ENCODE data around the gene PRDM7.

DNA sequence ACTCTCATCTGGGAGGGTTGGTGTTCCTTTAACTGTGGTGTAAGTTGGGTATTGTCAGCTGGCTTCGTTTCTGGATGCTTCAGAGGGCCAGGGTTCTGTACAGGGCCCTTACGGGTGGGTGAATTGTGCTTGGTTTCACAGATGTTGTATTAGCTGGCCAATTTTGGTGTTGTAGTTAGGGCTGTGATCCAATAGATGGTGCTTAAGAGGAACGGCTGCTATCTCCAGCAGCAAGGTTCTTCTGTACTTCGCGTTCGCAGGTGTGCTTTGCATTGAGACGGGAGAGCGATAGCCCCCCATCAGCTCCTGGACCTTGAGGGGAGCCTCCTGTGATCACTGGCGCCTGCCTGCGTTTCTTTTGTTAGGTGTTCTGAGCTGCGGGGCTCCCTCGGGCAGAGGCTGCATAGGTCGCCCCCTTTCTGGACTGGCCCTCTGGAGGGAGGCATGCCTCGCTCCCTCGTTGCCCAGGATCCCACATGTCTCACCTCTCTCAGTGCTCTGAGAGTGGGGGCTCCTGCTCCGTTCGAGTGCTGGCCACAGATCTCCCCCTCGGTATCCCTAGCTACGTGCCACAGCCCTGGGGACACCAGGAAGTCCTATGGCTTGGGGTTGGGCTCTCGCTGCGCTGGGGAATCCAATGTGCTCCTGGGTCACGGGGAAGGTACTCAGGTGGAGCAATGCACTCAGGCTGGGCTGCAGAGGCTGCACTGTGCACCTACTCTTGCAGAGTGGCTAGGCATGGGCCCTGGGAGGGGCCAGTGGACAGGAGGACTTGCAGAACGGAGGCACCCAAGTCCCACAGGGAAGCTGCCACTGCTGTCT is 837 bp upstream of the PRDM7 start:
- TF ChIP-seq EZH2 (IDR thresholded peaks at IDR 0.05; ENCODE audit: borderline replicate concordance, low read depth, low read length, severe bottlenecking) (no peak), CTCF (IDR thresholded peaks at IDR 0.05; ENCODE audit: borderline replicate concordance, extremely low read depth, low read length, poor library complexity, severe bottlenecking) (peak; percentile 39)
